Body of pancreas (tissue), 4 donors: Measurements from ENCODE around the gene STRADB.

Experiments
- POLR2A ChIP-seq, 3 donors: fragments of 450-650 bp; IDR thresholded peaks; one replicate each; pipeline ENCODE4 v1.6.1; 2016; ENCODE audit warnings: antibody characterized with exemption in 3 of 3, mild to moderate bottlenecking in 2 of 3
- TF ChIP-seq, protein P1 (sequence below), 7 experiments: fragments of 450-650 bp in 4 of 7; fragments of 200-600 bp in 3 of 7; sonication (generic) in 3 of 7; IDR thresholded peaks; one replicate each; pipeline ENCODE4 v1.5.1; 2016 to 2019; ENCODE audit warnings: antibody characterized with exemption in 7 of 7

DNA sequence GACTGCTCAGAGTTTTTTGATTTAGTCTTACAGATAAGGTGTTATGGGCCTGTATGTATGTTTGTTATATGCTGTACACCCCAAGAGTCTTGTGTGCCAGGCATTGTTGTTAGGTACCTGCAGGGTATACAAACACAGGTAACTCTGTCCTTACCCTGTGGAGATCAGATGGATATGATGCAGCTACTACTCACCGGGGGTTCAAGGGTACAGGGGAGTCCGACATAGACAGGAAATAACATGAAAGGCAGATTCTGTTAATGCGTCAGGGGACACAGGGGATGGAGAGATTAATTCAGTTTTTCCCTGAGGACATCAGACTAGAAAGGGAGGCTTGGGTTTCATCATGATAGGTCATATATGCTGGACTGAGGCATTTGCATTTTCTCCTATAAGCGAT lies 31.6 kb upstream of the STRADB start:
- TF ChIP-seq, protein P1, sequence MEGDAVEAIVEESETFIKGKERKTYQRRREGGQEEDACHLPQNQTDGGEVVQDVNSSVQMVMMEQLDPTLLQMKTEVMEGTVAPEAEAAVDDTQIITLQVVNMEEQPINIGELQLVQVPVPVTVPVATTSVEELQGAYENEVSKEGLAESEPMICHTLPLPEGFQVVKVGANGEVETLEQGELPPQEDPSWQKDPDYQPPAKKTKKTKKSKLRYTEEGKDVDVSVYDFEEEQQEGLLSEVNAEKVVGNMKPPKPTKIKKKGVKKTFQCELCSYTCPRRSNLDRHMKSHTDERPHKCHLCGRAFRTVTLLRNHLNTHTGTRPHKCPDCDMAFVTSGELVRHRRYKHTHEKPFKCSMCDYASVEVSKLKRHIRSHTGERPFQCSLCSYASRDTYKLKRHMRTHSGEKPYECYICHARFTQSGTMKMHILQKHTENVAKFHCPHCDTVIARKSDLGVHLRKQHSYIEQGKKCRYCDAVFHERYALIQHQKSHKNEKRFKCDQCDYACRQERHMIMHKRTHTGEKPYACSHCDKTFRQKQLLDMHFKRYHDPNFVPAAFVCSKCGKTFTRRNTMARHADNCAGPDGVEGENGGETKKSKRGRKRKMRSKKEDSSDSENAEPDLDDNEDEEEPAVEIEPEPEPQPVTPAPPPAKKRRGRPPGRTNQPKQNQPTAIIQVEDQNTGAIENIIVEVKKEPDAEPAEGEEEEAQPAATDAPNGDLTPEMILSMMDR (IDR thresholded peaks at IDR 0.05) = no peak
- no peak for TF ChIP-seq POLR2A (IDR thresholded peaks at IDR 0.05)
